ENCODE data around the gene AGO4.

DNA sequence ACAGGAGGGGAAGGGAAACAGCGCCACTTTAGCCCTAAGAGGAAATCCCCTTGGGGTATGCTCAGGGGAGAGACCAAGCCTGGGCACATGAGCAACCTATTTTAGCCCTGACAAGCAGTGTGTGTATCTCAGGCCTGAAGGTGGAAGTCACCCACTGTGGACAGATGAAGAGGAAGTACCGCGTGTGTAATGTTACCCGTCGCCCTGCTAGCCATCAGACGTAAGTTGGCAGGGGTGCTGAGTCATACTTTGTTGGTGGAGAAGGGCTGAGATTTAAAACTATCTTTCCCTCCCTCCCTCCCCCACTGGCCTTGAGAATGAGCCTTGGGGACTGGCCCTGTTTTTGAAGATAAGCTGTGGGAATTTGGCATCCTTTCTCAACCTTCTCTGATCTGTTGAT is 86.4 kb downstream of the AGO4 start:
- TF ChIP-seq CTCF (conservative IDR thresholded peaks at IDR 0.05; ENCODE audit: low read depth, low read length) = no peak
- no peak for TF ChIP-seq EZH2 (IDR thresholded peaks at IDR 0.05; ENCODE audit: borderline replicate concordance, low read depth, low read length, poor library complexity, severe bottlenecking)

Measured in A673 (cell line).